Vagina (tissue), 2 donors: Measurements from ENCODE around the gene RADIL. TPM values are rescaled to one million over a fixed set of nuclear protein-coding genes. Genes with fewer than 3 reads are reported as not detected.
"Not testable (repeated sequence)": the region's sequence is repeated elsewhere in the genome, so short reads cannot be mapped to it uniquely, and the experiment has no call there.

Source experiments
- DNase-seq, 2 donors: peaks; one replicate each; pipeline ENCODE4 v3.0.0-alpha.2; 2017; ENCODE audit errors: extremely low spot score in 2 of 2
- H3K27ac ChIP-seq: fragments of 200-600 bp; sonication (generic); one replicate; pipeline ENCODE4 v1.5.1; 2019
- H3K27me3 ChIP-seq: fragments of 200-600 bp; sonication (generic); one replicate; pipeline ENCODE4 v1.5.1; 2019
- H3K36me3 ChIP-seq, 2 donors: fragments of 200-600 bp; sonication (generic); one replicate each; pipeline ENCODE4 v1.5.1; 2017 to 2019
- H3K4me1 ChIP-seq: fragments of 200-600 bp; sonication (generic); one replicate; pipeline ENCODE4 v1.5.1; 2019
- H3K4me3 ChIP-seq, 2 donors: fragments of 200-600 bp; sonication (generic); 1 replicate in 1 of 2; 2 replicates in 1 of 2; pipeline ENCODE4 v1.5.1; 2016 to 2019
- H3K9me3 ChIP-seq: fragments of 200-600 bp; sonication (generic); one replicate; pipeline ENCODE4 v1.5.1; 2019
- POLR2A ChIP-seq, 2 donors: fragments of 450-650 bp; IDR thresholded peaks; one replicate each; pipeline ENCODE4 v1.6.1; 2017; ENCODE audit warnings: antibody characterized with exemption in 2 of 2, mild to moderate bottlenecking in 2 of 2, moderate library complexity in 2 of 2
- POLR2AphosphoS5 ChIP-seq, 2 donors: sonication (generic); formaldehyde crosslinking; IDR thresholded peaks; one replicate each; pipeline ENCODE4 v1.9.0; 2017; ENCODE audit warnings: antibody characterized with exemption in 2 of 2, mild to moderate bottlenecking in 2 of 2, low read depth in 1 of 2; ENCODE audit not compliant: insufficient read depth in 1 of 2
- intact Hi-C: fragments of 100-400 bp; cut with DNase I; formaldehyde crosslinking; loops from one replicate; pipeline ENCODE4 v1.15.1; 2023
- total RNA-seq: library from RNA; depleted of rRNA; stranded (reverse); fragments of >200 nt; gene quantifications from one replicate; pipeline ENCODE4 v1.2.3, GENCODE V29; 2016
- TF ChIP-seq, protein P1 (sequence below), 3 experiments: fragments of 450-650 bp in 2 of 3; fragments of 200-600 bp in 1 of 3; sonication (generic) in 1 of 3; IDR thresholded peaks; one replicate each; pipeline ENCODE4 v1.5.1; 2017 to 2019; ENCODE audit warnings: antibody characterized with exemption in 3 of 3, mild to moderate bottlenecking in 2 of 3, moderate library complexity in 2 of 3

The RADIL gene
- total RNA-seq, 1 donor from 2014 or later: 16.5 TPM

DNA sequence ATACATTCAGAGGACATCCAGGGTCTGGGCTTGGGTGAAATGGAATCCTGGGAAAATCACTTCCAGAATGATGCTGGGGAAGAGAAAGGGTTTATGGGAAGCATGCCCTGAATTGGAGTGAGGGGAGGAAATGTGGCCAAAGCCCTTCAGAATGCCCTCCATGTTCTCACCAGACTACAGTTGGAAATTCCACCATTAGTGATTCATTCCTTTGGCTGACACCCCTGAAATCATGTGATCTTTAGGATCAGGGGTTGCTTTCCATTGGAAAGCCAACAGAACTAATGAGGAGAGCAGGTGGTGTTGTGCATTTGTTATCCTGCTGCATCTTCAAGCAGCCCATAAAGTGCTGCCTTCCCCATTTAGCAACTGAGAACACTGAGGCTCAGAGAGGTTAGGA, 20.8 kb upstream of the RADIL start:
- no peaks in the 10 kb centered on the region for H3K4me1 ChIP-seq
- TF ChIP-seq, protein P1, sequence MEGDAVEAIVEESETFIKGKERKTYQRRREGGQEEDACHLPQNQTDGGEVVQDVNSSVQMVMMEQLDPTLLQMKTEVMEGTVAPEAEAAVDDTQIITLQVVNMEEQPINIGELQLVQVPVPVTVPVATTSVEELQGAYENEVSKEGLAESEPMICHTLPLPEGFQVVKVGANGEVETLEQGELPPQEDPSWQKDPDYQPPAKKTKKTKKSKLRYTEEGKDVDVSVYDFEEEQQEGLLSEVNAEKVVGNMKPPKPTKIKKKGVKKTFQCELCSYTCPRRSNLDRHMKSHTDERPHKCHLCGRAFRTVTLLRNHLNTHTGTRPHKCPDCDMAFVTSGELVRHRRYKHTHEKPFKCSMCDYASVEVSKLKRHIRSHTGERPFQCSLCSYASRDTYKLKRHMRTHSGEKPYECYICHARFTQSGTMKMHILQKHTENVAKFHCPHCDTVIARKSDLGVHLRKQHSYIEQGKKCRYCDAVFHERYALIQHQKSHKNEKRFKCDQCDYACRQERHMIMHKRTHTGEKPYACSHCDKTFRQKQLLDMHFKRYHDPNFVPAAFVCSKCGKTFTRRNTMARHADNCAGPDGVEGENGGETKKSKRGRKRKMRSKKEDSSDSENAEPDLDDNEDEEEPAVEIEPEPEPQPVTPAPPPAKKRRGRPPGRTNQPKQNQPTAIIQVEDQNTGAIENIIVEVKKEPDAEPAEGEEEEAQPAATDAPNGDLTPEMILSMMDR (IDR thresholded peaks at IDR 0.05): no peak
- no peak for TF ChIP-seq POLR2AphosphoS5 (IDR thresholded peaks at IDR 0.05; ENCODE audit: insufficient read depth in 1 of 2, low read depth in 1 of 2)
- no peak for TF ChIP-seq POLR2A (IDR thresholded peaks at IDR 0.05)
- no peaks in the 10 kb centered on the region for H3K27me3 ChIP-seq
- H3K36me3 ChIP-seq: no peaks in the 10 kb centered on the region
- no peaks in the 10 kb centered on the region for H3K9me3 ChIP-seq
- DNase-seq: no peak
- intact Hi-C loops: no loop called here
- H3K27ac ChIP-seq: no peak overlapping the region
- no peak overlapping the region for H3K4me3 ChIP-seq

- TF ChIP-seq POLR2A (IDR thresholded peaks at IDR 0.05): no peak
- TF ChIP-seq, protein P1 (IDR thresholded peaks at IDR 0.05): no peak
- Histone ChIP-seq H3K36me3 (no peaks in the 10 kb centered on the region), H3K27me3 (no peaks in the 10 kb centered on the region), H3K27ac (no peak overlapping the region), H3K4me3 (no peak overlapping the region), H3K4me1 (no peaks in the 10 kb centered on the region), H3K9me3 (no peaks in the 10 kb centered on the region)
- DNase-seq: no peak
- intact Hi-C loops: no loop called here
Measured at GRCh38 chr7:4895766-4896165, 12.2 kb upstream of the RADIL start.

DNA sequence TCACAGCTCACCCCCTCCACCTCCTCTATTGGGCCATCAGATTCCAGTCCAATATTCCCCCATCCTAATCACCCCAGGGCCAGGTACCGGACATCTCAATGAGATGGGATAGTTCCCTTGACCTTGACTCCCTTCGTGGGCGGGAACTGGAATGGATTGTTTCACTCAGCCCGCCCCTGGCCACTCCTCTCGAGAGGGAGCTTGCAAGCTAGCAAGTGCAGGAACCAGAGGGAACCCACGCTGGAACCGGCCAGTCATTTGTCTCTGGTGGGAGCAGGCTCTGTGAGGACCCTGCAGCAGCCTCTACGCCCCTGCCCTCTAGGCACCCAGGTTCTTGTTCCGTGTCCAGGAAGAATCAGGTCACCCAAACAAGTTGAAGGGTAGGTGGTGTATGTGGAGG, 11.0 kb upstream of the RADIL start:
- no peaks in the 10 kb centered on the region for H3K36me3 ChIP-seq
- H3K4me1 ChIP-seq: no peaks in the 10 kb centered on the region
- no peaks in the 10 kb centered on the region for H3K27me3 ChIP-seq
- H3K9me3 ChIP-seq: no peaks in the 10 kb centered on the region
- no peak overlapping the region for H3K4me3 ChIP-seq
- H3K27ac ChIP-seq: no peak overlapping the region
- TF ChIP-seq POLR2AphosphoS5 (IDR thresholded peaks at IDR 0.05; ENCODE audit: insufficient read depth in 1 of 2, low read depth in 1 of 2) (no peak), POLR2A (IDR thresholded peaks at IDR 0.05) (no peak)
- TF ChIP-seq, protein P1 (IDR thresholded peaks at IDR 0.05): no peak
- intact Hi-C loops: no loop called here
- DNase-seq: no peak

DNA sequence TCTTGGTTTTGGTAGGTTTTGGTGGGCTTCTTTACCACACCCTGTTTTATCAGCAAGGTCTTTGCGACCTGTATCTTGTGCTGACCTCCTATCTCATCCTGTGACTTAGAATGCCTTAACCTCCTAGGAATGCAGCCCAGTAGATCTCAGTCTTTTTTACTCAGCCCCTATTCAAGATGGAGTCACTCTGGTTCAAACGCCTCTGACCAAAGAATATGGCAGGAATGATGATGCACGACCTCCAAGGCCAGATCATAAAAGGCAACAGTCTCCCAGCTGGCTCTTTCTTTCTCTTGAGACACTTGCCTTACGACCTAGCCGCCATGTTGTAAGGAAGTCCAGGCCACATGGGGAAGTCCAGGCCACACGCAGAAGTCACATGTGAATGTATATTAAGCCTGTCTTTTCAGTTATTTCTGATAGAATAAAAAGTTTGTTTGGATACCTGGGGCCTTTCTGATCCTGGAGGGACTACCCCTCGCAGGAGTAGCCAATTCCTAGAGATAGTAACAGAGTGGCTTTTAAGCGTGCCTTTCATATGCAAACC, 10.5 kb upstream of the RADIL start:
- H3K4me3 ChIP-seq: no peak overlapping the region
- no peak overlapping the region for H3K27ac ChIP-seq
- H3K4me1 ChIP-seq: no peaks in the 10 kb centered on the region
- TF ChIP-seq POLR2A (IDR thresholded peaks at IDR 0.05) (no peak), POLR2AphosphoS5 (IDR thresholded peaks at IDR 0.05; ENCODE audit: insufficient read depth in 1 of 2, low read depth in 1 of 2) (no peak)
- TF ChIP-seq, protein P1 (IDR thresholded peaks at IDR 0.05): no peak
- intact Hi-C loops: no loop called here
- no peak for DNase-seq
- no peaks in the 10 kb centered on the region for H3K36me3 ChIP-seq
- H3K27me3 ChIP-seq: no peaks in the 10 kb centered on the region
- H3K9me3 ChIP-seq: no peaks in the 10 kb centered on the region

GRCh38 chr7:4893188-4893587, 9.7 kb upstream of the RADIL start:
- intact Hi-C loops, H3K27ac ChIP-seq: not testable (repeated sequence)

GRCh38 chr7:4891522-4891921, 8.0 kb upstream of the RADIL start:
- H3K36me3 ChIP-seq, DNase-seq, H3K27me3 ChIP-seq, H3K4me1 ChIP-seq, H3K4me3 ChIP-seq, intact Hi-C loops, H3K27ac ChIP-seq, H3K9me3 ChIP-seq: not testable (repeated sequence)

More at GRCh38 chr7:4893188-4893587, 9.7 kb upstream of the RADIL start:
- not testable (repeated sequence) for H3K4me1 ChIP-seq, DNase-seq, H3K4me3 ChIP-seq, H3K9me3 ChIP-seq, H3K27me3 ChIP-seq, H3K36me3 ChIP-seq
